CD1c-positive myeloid dendritic cell (primary cell): ENCODE data around the gene RNASE7.

ENCODE experiments used
- DNase-seq: peaks from one replicate; pipeline ENCODE4 v3.0.0-alpha.2; 2016; ENCODE audit errors: extremely low spot score

Gene RNASE7

GRCh38 chr14:21043387-21043973 is 1.3 kb downstream of the RNASE7 start:
- no peak for DNase-seq

DNA sequence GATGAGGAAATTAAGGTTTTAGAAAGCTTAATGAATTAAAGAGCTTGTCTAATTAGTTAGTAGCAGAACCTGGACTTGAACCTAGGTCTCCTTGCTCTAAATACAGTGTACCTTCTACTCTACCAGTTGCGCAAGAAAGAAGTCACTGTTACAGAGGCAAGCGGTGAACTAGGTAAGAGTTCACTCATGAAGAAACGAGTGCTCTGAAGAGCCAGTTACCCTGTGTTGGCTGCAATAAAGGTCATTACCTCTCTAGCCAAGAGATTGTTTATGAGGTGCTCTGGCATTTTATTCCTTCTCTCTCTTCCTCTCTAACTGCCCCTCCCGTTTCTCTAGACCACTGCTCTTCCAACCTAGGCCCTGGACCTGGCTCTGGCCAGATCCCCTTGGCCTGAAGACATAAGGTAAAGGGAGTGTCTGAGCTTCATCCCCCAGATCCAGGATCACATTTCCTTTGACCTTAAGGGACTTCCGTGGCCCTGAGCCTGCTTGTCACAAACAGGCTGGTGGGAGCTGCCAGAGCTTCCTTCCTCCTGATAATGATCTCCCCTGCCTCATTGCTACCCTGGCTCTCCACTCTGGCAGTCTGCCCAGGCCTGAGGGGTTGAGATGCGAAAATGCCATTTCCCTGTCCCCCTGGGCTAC is 1.9 kb downstream of the RNASE7 start:
- DNase-seq, result no peak

- DNase-seq, result no peak
Measured at GRCh38 chr14:21047378-21047781, 5.2 kb downstream of the RNASE7 start.

DNA sequence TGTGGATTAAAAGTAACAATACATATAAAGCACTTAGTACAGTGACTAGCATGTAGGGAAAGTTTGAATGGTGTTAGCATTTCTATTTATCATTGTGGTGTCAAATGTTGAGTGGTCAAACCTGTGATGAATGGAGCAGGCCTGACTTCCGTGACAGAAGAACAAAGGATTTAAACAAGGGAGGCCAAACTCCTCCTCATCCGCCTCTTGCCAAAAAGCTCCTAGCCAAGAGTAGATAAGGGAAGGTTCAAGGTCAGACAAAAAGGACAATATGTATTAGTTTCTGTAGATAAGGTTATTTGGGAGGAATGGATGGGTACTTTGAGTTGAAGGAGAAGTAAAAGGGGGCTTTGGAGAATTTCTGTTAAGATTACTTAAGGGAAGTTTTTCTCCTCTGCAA is 6.5 kb downstream of the RNASE7 start:
- DNase-seq, result no peak

DNA sequence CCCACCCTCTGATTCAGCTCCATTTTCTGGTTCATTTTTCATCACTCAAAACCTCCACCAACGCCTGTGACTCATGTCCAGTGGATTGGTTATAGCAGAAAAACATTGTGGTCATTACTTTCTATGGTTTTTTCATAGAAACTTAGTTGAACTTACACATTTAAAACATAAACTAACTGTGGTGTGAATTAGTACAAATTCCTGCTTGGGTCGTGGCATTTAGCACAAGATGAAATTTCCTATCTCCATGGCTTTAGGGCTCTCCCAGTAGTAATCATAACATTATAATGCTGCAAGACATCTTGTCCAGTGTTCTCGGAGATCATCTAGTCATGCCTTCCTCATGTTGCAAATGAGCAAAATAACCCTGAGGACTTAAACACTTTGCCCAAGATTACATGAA is 7.1 kb downstream of the RNASE7 start:
- DNase-seq, result no peak

DNA sequence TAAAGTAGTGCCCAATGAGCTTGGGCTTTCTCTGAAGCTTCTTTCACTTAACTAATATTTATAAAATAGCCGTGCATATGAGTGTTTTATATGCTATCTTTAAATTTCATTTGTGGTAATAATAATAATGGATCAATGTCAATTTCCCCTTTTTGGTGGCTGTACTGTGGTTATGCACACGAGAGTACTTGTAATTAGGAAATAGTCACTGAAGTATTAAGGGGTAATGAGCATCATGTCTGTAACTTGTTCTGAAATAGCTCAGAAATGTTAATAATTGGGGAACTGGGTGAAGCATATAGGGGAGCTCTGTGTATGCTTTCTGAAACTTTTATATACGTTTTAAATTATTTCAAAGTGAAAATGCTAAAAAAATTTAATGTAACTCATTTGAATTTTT is 8.4 kb downstream of the RNASE7 start:
- DNase-seq, result no peak

DNA sequence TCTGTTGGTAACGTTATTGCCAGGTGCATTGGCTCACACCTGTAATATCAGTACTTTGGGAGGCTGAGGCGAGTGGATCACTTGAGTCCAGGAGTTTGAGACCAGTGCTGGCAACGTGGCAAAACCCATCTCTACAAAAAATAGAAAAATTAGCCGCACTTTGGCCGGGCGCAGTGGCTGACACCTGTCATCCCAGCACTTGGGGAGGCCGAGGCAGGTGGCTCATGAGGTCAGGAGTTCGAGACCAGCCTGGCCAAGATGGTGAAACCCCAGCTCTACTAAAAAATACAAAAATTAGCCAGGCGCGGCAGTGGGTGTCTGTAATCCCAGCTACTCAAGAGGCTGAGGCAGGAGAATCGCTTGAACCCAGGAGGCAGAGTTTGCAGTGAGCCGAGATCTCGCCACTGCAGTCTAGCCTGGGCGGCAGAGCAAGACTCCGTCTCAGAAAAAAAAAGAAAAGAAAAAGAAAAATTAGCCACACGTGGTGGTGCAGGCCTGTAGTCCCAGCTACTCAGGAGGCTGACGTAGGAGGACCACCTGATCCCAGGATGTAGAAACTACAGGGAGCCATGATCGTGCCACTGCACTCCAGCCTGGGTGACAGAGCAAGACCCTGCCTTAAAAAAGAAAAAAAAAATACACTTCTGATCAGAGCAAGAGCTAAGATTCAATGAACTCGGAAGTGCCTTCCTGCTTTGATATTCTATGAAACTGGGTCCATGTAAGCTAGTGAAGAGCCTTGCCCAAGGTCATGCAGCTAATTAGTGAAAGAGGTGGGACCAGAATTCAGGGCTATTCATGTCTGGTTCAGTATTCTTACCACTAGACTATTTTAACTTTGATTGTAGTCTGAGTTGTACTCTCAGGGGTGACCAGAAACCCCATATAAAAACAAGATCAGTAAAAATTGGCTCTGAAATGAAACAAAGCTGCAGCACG is 11.3 kb downstream of the RNASE7 start:
- no peak for DNase-seq

DNA sequence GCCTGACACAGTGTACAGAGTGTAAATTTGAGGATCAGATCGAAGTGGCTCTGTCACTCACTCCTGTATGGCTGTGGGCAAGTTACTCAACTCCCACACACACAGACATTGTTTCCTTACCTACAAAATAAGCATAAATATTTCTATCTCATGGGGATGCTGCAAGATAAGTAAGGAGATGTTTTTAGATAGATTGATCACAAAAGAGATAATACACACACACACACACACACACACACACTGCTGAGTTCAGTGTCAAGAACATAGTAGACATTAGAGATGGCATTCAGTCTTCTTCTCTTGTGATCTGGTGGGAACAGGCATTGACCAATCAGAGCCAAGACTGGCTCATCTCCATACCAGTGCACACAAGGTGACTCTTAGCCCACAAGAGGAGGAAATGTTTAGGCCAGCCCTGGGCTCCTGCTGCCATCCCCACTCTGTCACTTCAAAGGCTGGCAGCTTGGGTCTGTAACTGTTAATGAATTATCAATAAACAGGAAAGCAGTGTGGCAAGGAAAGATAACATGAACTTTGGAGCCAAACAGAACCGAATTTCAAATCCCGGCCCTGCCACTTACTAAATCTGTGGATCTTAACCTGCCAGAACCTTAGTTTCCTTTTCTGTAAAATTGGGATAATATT is 12.1 kb downstream of the RNASE7 start:
- DNase-seq, result no peak

DNA sequence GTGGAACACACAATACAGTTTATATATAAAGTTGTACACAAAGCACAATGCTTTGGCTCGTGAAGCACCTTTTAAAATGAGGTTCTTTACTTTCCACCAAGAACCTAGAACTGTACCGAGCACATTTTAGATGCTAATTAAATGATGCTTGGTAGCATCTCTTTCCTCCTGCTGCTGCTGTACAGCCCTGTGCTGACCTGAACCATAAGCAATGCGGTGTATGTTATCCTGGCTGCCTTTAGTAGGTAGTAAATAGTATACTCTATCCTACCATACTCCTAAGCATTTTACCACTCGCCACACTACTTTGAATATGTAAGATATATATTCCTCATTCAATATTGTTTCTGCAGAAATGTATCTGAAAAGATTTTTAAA is 12.6 kb downstream of the RNASE7 start:
- no peak for DNase-seq

DNA sequence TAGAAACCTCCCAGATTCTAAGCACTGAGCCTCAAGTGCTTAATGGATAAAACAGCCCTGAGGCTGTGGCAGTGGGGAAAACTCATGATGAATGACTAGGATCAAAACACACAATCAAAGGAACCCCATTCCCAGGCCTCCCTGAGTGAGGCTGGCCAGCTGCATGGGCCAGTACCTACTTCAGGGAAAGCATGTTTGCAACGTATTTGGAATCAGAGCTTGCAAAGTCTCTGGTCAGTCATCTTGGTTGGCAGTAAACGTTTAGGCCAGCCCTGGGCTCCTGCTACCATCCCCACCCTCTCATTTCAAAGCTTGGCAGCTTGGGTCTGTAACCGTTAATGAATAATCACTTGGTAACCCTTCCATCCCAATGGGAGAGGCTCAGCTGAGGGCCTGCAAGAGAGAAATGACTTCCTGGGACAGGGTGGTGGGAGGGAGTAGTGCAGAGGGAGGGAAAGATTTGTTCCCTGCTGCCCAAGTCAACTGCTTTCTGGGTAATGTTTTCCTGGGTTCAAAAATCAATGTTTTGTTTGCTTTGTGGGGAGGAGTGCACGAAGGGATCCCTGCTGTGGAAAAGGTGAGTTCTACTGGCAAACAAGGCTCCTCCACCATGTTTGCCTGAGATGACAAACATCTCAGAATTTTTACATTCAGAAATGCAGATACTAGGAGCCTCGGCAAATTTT is 13.4 kb downstream of the RNASE7 start:
- DNase-seq, result no peak

DNA sequence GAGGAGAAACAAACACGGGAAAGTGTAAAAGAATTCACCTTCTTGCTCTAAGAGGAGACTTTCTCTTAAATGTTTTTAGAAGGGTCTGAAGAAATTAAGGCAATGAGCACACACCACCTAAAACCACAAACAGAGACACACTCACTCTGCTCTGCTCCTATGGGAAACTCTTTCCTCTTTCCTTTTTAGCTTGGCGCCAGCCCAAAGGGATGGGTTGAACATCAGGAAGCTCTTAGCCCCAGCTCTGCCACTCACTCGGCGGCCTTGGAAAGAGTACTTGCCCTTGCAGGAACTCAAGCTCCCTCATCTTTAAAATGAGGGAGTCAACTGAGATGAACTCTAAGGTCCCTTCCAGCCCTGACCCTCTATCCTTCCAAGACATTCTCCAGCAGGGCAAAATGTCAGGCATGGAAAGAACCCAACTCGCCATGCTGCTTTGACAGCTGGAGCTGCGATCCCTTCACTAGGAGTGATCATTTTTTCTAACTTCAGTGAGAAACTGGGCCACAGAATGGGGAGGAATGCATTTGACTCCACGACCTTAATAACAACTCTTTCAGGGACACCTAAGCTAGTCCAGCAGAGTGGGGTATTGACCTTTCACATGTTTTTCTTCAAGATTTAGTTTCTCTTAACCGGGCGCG is 14.5 kb downstream of the RNASE7 start:
- no peak for DNase-seq

DNA sequence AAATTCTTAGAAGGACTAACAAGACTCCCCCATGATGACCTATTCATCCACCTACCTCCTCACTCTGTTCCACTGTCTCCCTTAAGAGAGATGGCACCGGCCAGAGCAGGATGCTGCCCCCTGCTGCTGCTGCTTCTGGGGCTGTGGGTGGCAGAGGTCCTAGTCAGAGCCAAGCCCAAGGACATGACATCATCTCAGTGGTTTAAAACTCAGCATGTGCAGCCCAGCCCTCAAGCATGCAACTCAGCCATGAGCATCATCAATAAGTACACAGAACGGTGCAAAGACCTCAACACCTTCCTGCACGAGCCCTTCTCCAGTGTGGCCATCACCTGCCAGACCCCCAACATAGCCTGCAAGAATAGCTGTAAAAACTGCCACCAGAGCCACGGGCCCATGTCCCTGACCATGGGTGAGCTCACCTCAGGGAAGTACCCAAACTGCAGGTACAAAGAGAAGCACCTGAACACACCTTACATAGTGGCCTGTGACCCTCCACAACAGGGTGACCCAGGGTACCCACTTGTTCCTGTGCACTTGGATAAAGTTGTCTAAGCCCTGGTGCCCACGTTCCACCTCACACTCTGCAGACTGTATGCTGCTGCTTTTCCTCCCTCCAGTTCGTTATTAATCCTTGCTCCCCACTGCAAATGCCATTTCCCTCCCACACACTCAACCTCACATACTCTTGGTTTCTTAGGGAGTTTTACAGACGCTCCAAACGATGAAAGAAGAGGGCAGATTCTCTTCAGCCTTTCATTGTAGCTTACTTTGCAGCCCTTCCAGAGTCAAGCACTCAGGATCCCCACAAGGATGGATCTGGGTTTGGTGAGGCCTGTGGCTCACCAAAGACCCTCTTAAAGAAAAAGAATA is 15.9 kb downstream of the RNASE7 start, which contains the start of gene RNASE8:
Gene RNASE8 (plus strand): TSS at position 20 of the 873 bp plus-strand sequence. CDS start 71 bp downstream, at position 91.
- no peak for DNase-seq

DNA sequence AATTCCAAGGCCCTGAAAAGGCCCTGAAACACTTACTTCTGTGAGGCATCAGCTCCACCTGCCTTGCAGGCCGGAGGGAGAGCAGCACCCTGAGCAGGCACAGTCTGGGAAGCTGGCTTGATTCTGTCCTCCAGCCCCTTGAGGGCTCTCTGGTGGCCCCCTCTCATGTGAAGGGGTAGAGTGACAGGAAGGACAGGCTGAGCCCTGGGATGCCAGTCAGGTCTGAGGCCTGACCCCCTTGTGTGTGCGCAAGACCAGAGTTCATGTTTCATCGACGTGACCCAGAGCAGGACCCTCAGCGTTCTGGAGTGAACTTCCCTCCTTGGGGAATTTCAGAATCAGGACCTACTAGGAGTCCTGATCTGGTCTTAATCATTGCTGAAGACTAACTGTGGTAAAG is 16.7 kb downstream of the RNASE7 start:
- DNase-seq, result no peak

GRCh38 chr14:21059842-21060613 is 17.9 kb downstream of the RNASE7 start:
- DNase-seq, result no peak

GRCh38 chr14:21060614-21061346 is 18.6 kb downstream of the RNASE7 start:
- DNase-seq, result no peak

- DNase-seq, result no peak
Measured at GRCh38 chr14:21061347-21061668, 19.1 kb downstream of the RNASE7 start.

DNA sequence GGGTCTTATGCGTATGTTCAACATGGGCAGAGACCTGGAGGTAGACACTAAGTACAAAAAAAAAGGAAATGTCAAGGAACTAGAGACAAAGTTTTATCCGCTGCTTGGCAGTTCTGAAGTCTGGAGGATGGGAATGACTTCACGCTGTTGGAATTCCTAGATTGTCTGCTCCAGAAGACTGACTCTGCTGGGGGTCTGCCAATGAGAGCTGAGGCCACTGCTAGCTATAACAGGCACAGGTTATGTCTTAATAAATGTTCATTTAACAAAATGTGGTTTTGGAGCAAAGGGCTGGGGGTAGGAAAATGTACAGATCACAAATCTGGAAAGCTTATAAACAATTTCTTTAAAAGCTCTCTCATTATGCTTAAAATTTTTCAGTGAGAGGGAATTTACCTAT is 21.3 kb downstream of the RNASE7 start:
- no peak for DNase-seq

DNA sequence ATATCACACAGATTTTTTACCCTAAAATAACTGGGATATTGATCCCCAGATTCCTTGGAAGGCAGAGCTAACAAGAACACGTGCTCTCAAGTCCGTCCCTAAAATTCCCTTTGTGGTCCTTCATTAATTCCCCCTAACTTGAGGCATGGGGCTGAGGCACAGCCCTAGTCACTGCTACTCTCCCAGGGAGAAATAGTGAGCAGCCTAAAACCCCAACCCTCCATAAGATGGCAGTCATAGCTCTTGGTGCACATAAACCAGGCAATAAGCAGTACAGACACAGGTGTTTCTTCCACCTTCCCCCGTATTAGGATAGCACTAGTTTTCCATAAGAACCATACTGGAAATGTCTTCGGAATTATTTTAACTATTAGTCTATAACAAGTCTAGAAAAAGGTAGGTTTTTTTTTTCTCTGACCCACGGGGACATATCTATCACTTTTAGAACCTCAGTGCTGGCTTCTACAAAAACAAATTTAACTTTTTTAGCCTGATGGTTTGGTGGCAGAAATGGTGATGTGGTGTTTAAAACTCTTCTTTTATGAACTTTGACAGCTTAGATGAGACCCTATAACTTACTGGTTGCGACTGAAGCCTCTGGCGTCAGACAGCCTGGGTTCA is 24.8 kb downstream of the RNASE7 start:
- no peak for DNase-seq
